Keratinocyte (primary cell): ENCODE results near the gene DOCK3. TPM values are rescaled to one million over a fixed set of nuclear protein-coding genes. Genes with fewer than 3 reads are reported as not detected.

ENCODE experiments used
- DNase-seq: peaks from one replicate; pipeline ENCODE4 v3.0.0-alpha.2; 2011; ENCODE audit warnings: low read depth, missing footprints, low spot score
- FAIRE-seq: peaks from 2 replicates; lab custom pipeline; 2011; peaks lifted over from hg19 to GRCh38; lab: Jason Lieb, UNC
- H2AFZ ChIP-seq: 2 replicates; pipeline ENCODE4 v1.6.0; 2012; ENCODE audit warnings: low read length, control low read depth, inconsistent platforms; ENCODE audit not compliant: control insufficient read depth
- H3K27ac ChIP-seq: 2 replicates; pipeline ENCODE4 v1.5.1; 2011; ENCODE audit warnings: low read length; ENCODE audit not compliant: control insufficient read depth, insufficient read depth
- H3K27me3 ChIP-seq: 3 replicates; pipeline ENCODE4 v1.6.0; 2011; ENCODE audit warnings: low read length; ENCODE audit not compliant: control insufficient read depth, insufficient read depth; ENCODE audit errors: extremely low read depth
- H3K36me3 ChIP-seq, 2 experiments: 2 replicates in 1 of 2; 3 replicates in 1 of 2; pipeline ENCODE4 v1.5.1; 2011; ENCODE audit warnings: low read length in 2 of 2, mild to moderate bottlenecking in 1 of 2; ENCODE audit not compliant: control insufficient read depth in 2 of 2, insufficient read depth in 2 of 2; ENCODE audit errors: extremely low read depth in 1 of 2
- H3K4me1 ChIP-seq: 3 replicates; pipeline ENCODE4 v1.5.1; 2011; ENCODE audit warnings: low read length; ENCODE audit not compliant: control insufficient read depth, insufficient read depth; ENCODE audit errors: extremely low read depth
- H3K4me2 ChIP-seq: 3 replicates; pipeline ENCODE4 v1.6.0; 2011; ENCODE audit warnings: low read depth, low read length; ENCODE audit not compliant: control insufficient read depth, insufficient read depth; ENCODE audit errors: extremely low read depth
- H3K4me3 ChIP-seq, 3 experiments: fragments of 200-600 bp in 1 of 3; sonication (generic) in 1 of 3; 2 replicates in 2 of 3; 3 replicates in 1 of 3; pipeline ENCODE4 v1.5.1; 2011 to 2016; ENCODE audit warnings: low read length in 3 of 3, mild to moderate bottlenecking in 3 of 3, control low read depth in 2 of 3, inconsistent platforms in 1 of 3, low read depth in 1 of 3, mixed read lengths in 1 of 3, mixed run types in 1 of 3, moderate library complexity in 1 of 3; ENCODE audit not compliant: control insufficient read depth in 2 of 3, insufficient read depth in 2 of 3; ENCODE audit errors: extremely low read depth in 1 of 3
- H3K79me2 ChIP-seq: 2 replicates; pipeline ENCODE4 v1.6.0; 2012; ENCODE audit warnings: low read length; ENCODE audit not compliant: control insufficient read depth, insufficient read depth
- H3K9ac ChIP-seq: 3 replicates; pipeline ENCODE4 v1.6.0; 2011; ENCODE audit warnings: low read length; ENCODE audit not compliant: control insufficient read depth, insufficient read depth; ENCODE audit errors: extremely low read depth
- H3K9me1 ChIP-seq: 3 replicates; pipeline ENCODE4 v1.6.0; 2011; ENCODE audit warnings: low read length; ENCODE audit not compliant: control insufficient read depth, insufficient read depth; ENCODE audit errors: extremely low read depth
- H3K9me3 ChIP-seq: 2 replicates; pipeline ENCODE4 v1.5.1; 2012; ENCODE audit warnings: low read depth, low read length; ENCODE audit not compliant: control insufficient read depth
- H4K20me1 ChIP-seq: 3 replicates; pipeline ENCODE4 v1.6.0; 2011; ENCODE audit warnings: low read length; ENCODE audit not compliant: control insufficient read depth, insufficient read depth; ENCODE audit errors: extremely low read depth
- CTCF ChIP-seq, 3 experiments: IDR thresholded peaks in 1 of 3; conservative IDR thresholded peaks in 1 of 3; optimal IDR thresholded peaks in 1 of 3; 2 replicates in 2 of 3; 3 replicates in 1 of 3; pipeline versions ENCODE3 to v1.5.1; 2011; ENCODE audit warnings: low read length in 3 of 3, mild to moderate bottlenecking in 3 of 3, moderate library complexity in 2 of 3, control low read depth in 1 of 3, inconsistent platforms in 1 of 3; ENCODE audit not compliant: insufficient read depth in 2 of 3; ENCODE audit errors: extremely low read depth in 1 of 3
- EZH2 ChIP-seq: IDR thresholded peaks from one replicate; pipeline ENCODE4 v1.6.1; 2012; ENCODE audit warnings: inconsistent platforms, mild to moderate bottlenecking, low read length, moderate library complexity
- dilution Hi-C: fragments of 300-500 bp; cut with MboI; formaldehyde crosslinking; loops from one replicate; pipeline ENCODE4 v1.7.0; 2020; ENCODE audit warnings: low sequenced_read_pairs; ENCODE audit not compliant: extremely low pct_ligation_motif_present
- polyA plus RNA-seq, 5 experiments: library from polyadenylated mRNA; depleted of rRNA in 3 of 5; stranded (reverse) in 3 of 5; stranded (forward) in 1 of 5; unstranded in 1 of 5; fragments of >200 nt; gene quantifications; 1 replicate in 1 of 5; 2 replicates in 3 of 5; 3 replicates in 1 of 5; pipeline versions ENCODE4 v1.2.1 to v1.2.3, GENCODE V29; 2011 to 2012; ENCODE audit warnings: missing spikeins in 2 of 5, low read depth in 1 of 5, low replicate concordance in 1 of 5

Gene DOCK3
- polyA plus RNA-seq, 1 donor (not counting 4 experiments of a cell fraction or from before 2014, with no cell fraction given): 0.10 TPM

- H3K9me1 ChIP-seq: no peaks in the 10 kb centered on the region
- no peaks in the 10 kb centered on the region for H3K4me1 ChIP-seq
- FAIRE-seq (no peak), DNase-seq (no peak)
- TF ChIP-seq CTCF (optimal IDR thresholded peaks at IDR 0.05 in 1 of 3, IDR thresholded peaks at IDR 0.05 in 1 of 3, conservative IDR thresholded peaks at IDR 0.05 in 1 of 3; ENCODE audit: extremely low read depth in 1 of 3, insufficient read depth in 2 of 3, low read length in 3 of 3) (no peak), EZH2 (no peak)
- no peaks in the 10 kb centered on the region for H3K36me3 ChIP-seq
- no peaks in the 10 kb centered on the region for H3K27me3 ChIP-seq
- no peaks in the 10 kb centered on the region for H3K79me2 ChIP-seq
- H3K9ac ChIP-seq: no peak overlapping the region
- dilution Hi-C loops: no loop called here
- H3K4me3 ChIP-seq: no peak overlapping the region
- no peaks in the 10 kb centered on the region for H3K9me3 ChIP-seq
- H3K4me2 ChIP-seq: no peak overlapping the region
- H3K27ac ChIP-seq: no peak overlapping the region
- H4K20me1 ChIP-seq: no peaks in the 10 kb centered on the region
- no peak overlapping the region for H2AFZ ChIP-seq
Measured at GRCh38 chr3:51271172-51271571, 596.4 kb downstream of the DOCK3 start.

GRCh38 chr3:51274052-51274451 is 599.3 kb downstream of the DOCK3 start:
- H3K4me2 ChIP-seq: no peak overlapping the region
- H3K79me2 ChIP-seq: no peaks in the 10 kb centered on the region
- H3K27me3 ChIP-seq: no peaks in the 10 kb centered on the region
- dilution Hi-C loops: no loop called here
- no peak for FAIRE-seq
- no peaks in the 10 kb centered on the region for H3K9me1 ChIP-seq
- TF ChIP-seq CTCF (optimal IDR thresholded peaks at IDR 0.05 in 1 of 3, IDR thresholded peaks at IDR 0.05 in 1 of 3, conservative IDR thresholded peaks at IDR 0.05 in 1 of 3; ENCODE audit: extremely low read depth in 1 of 3, insufficient read depth in 2 of 3, low read length in 3 of 3) (no peak), EZH2 (no peak)
- no peak overlapping the region for H3K4me3 ChIP-seq
- H3K9me3 ChIP-seq: no peaks in the 10 kb centered on the region
- no peak overlapping the region for H3K27ac ChIP-seq
- no peak overlapping the region for H3K9ac ChIP-seq
- no peak overlapping the region for H2AFZ ChIP-seq
- no peaks in the 10 kb centered on the region for H3K4me1 ChIP-seq
- H4K20me1 ChIP-seq: no peaks in the 10 kb centered on the region
- H3K36me3 ChIP-seq: no peaks in the 10 kb centered on the region
- no peak for DNase-seq
